ENCODE results near the gene TPRX2.
A peak's percentile ranks its signal among the peaks of the same experiment; 100 is the strongest.
"Not testable (repeated sequence)": the region's sequence is repeated elsewhere in the genome, so short reads cannot be mapped to it uniquely, and the experiment has no call there.

The TPRX2 gene

DNA sequence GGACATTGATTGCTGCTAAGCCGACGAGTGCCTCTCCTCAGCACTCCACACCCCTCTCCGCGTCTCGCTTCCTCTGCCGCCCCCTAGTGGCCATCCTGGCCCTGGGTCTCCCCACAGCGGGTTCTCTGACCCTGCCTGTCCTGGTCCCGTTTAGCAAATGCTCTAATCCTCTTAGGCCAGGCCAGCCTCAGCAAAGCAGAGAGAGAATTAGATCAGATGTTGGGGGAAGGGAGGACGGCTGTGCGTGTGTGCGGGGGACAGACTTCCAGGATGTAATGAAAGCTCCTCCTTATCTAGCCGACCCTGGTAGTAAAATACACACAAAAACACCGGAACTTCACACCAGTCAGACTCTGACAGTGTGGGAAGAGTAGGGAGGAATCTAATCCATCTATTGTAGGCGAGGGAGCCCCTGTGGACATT is 4.5 kb downstream of the TPRX2 start:
- DNase-seq, result peak; percentile 30 to 63

DNA sequence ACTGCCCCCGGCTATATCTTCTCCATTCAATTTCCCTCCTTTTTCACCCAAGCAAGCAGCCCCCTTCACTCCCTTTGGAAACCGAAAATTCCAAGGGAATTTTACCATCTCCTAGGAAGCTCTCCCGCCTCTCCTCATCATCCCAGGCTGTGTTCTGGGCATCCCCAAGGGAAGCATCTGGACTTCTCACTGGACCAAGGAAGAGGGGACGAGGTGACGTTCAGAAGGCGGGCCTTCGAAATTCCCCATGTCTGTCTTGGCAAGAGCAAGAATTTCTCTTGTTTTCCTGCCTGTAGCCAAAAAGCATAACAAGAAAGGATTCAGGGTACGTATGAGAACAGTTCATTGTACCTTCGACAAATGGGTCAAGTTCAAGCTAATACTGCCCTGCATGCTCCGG is 6.1 kb downstream of the TPRX2 start:
- DNase-seq, result no peak

DNA sequence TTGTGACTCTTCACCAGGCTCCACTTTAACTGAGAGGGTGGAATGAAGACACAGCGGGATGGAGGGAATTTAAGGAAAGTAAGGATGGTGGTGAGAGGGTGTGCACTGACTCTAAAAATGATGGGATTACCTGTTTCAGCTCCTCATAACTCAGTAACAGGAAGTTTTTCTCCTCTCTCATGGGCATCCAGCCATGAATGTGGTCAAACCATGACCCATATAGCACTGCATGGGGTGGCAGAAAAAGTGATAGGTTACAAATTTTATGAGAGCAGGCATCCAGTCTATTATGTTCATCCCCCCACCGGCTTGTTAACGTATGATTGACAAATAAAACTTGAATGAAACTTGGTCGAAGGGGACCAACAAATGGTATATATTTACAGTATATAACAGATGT is 19.9 kb downstream of the TPRX2 start:
- no peak for DNase-seq

DNA sequence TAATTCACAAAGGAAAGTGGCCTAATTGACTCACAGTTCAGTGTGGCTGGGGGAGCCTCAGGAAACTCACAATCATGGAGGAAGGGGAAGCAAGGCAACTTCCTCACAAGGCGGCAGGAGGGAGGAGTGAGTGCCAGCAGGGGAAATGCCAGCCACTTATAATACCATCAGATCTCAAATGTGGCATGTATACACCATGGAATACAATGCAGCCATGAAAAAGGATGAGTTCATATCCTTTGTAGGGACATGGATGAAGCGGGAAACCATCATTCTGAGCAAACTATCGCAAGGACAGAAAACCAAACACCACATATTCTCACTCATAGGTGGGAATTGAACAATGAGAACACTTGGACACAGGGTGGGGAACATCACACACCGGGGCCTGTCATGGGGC is 20.4 kb downstream of the TPRX2 start:
- DNase-seq, result not testable (repeated sequence)

DNA sequence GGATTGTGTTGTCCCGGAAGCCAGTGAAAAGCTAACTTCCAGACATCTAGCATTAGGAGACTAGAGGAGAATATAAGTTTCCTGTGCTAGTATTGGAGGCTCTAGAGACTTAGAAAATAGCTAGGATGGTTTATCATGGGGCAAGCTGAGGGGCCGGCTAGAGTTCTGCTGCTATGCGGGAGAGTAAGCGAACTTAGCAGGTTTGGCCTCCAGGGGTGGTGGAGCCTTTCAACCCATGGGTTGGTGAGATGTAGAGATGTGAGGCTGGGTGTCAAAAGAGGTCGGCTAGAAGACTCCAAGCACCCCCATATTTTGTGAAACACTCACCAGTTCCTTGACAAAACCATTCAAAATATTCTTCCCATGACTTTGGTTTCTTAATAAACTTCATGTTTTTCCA is 22.7 kb downstream of the TPRX2 start:
- no peak for DNase-seq

DNA sequence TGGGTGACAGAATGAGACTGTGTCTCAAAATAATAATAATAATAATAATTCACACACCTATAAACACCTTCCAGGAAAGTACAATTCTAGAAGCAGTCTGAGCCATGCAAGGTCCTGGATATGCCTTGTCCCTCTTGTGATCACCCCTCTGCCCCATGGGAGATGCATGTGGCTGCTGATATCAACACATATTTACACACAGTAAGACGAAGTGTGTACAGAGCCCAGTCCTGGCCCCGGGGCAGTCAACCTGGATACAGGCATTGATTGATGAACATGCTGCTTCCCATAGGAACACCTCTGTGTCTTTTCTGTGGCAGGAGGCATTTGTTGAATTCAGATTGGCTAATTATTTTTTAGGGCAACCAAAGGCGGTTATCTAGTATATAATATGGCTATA is 23.9 kb downstream of the TPRX2 start:
- no peak for DNase-seq

DNA sequence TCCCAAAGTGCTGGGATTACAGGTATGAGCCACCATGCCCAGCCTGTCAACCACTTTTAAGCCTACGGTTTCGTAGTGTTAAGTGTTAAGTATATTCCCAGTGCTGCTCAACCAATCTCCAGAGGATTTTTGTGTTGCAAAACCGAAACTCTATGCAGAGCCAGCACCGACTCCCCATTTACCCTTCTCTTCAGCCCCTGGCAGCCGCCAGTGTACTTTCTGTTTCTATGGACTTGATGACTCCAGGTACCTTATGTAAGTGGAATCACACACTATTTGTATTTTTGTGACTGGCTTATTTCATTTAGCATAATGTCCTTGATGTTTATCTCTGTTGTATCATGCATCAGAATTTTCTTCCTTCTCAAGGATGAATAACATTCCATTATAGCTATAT is 26.0 kb downstream of the TPRX2 start:
- DNase-seq, result no peak

DNA sequence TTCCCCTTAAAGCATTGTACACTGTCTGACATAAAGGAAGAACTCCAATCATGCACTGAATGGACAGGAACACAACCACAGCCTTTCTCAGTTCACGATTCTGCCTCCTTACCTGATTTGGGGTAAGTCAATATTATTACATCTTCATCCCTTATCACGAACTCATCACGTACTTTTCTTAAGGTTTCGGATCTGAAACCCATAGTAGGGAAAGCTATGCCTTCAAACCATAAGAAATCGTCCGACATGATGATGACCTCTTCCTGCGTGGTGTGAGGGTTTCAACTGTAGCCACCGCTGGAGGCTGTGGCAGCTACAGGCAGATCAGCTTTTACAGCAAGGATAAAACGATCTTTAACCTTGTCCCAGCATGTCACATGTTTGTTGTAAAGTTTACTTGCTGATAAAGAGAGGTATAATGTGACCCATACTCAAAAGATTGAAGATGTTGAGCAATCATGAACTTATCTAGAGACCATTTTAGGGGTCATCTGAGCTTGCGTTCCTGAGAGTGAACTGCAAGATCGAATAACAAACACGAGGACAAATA is 27.1 kb downstream of the TPRX2 start, which contains the start of gene SULT2A1:
Gene SULT2A1 (minus strand): TSS at position 306 of the 550 bp plus-strand sequence. CDS start 58 bp downstream, at position 248.
- DNase-seq, result no peak

DNA sequence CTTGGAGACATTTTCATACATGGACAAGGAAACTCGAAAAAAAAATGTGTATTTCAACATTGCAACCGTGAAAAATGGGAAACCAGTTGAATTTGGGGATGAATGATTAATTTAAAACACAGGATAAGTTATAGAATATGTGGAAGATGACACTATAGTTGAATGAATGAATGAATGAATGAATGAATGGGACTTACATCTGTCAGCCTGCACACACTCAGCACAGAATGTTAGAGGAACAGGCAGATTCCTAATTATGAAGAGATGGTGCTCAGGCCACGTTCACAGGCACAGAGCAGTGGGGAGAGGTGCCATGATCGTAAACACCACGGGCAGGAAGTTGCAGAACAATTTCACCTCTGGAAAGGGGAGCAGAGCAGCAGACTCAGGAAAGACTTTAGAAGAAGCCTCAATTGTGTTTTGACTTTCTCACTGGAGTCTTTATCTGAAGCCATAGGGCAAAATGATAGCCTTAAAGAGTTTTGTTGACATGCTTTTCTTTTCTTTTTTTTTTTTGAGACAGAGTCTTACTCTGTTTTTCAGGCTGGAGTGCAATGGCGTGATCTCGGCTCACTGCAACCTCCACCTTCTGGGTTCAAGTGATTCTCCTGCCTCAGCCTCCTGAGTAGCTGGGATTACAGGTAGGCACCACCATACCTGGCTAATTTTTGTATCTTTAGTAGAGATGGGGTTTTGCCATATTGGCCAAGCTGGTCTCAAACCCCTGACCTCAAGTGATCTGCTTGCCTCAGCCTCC is 32.0 kb downstream of the TPRX2 start:
- no peak for DNase-seq

DNA sequence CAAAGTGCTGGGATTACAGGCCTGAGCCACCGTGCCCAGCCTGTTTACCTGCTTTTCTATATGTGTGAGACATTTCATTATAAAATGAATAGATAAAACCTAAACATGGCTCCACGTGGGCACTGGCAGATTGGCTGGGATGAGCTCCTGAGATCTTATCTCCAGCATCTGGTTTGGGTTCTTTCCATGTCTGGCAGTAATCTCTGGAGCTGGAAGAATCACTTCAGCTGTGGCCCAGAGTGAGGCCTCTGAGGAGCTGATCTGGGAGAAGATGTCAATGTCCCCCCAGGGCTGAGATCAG is 32.5 kb downstream of the TPRX2 start:
- no peak for DNase-seq

DNA sequence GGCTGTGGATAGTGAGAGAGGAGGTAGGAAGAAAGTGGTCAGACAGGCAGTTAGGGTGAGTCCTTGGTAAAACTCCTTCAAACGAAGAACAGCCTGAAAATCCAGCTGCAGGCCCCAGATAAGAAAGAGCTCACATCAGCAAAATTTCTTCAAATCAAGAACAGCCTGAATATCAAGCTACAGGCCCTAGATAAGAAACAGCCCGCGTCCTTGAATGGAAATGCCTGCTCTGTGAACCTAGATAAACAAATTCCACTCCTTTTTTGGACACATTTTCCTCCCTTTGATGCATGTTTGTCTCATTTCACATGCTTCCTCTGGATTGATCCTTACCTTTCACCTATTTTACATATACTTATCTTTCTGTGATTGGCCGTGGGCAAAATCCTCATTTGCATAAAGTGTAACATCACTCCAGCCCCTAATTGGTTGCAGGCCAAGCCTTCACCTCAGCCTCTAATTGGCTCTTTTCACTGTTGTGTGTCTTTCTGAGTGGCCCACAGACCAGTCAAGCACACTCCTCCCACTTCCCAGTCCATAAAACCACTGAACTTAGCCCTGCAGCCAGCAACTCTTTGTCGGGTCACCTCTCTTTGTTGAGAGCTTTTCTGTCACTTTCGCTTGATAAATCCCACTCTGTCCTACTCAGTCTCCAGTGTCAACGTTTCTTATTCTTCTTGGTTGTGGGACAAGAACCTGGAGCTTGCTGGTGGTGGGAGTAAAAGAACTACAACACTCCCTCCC is 33.1 kb downstream of the TPRX2 start:
- DNase-seq, result no peak

DNA sequence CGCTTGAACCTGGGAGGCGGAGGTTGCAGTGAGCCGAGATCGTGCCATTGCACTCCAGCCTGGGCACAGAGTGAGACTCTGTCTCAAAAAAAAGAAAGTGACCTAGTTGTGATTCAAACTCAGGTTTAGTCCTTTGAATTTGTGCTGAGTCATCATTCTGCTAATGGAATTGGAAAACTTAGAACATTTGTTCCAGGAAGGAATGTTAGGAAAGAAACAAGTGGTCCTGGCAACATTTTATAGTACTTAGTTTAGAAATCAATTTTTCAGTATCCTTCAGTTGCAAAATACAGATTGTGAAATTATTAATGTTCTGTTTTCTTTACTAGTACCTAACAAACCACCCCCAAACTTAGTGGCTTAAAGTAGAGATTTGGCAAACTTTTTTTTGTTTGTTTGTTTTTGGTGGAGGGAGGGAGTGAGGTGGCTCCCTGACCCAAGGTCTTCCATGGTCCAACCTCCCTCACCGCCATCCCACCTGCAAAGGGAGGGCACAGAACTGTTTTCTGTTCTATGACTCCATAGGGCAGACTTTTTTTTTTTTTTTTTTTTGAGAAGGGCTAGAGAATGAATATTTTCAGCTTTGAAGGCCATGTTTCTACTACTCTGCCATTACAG is 36.2 kb downstream of the TPRX2 start:
- no peak for DNase-seq

DNA sequence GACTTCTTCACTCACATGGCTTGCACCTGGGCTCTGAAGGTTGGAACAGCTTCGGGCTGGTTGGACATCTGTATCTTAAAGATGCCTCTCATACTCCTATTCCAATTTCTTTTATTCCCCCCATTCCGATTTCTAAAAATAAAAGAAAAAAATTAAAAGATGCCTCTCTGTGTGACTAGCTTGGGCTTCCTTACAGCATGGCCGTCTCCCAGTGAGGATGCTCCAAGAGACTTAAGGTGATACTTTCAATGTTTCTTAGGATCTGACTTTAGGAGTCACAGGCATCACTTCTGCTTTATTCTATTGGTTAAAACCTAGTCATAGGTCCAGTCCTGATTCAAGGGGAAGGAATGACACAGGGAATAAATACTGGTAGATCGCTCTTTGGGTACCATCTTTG is 37.0 kb downstream of the TPRX2 start:
- no peak for DNase-seq

DNA sequence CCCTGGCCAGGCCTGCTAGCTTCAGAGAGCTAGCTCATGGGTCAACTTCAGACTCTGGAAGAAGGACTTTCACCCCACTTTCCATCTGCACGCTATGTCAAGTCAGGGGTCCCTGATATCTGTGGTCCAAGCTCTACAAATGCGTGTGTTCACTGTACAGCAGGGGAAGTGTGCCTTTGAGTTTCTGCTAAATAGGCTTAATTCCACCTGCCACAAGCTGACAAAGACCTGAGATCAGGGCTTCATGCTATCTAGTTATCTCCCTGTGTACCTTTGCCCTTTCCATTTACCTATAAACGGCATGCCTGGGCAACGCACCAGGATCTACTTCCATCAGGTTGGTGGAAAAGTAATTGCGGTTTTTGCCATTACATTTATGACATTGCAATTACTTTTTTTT is 37.7 kb downstream of the TPRX2 start:
- no peak for DNase-seq

DNA sequence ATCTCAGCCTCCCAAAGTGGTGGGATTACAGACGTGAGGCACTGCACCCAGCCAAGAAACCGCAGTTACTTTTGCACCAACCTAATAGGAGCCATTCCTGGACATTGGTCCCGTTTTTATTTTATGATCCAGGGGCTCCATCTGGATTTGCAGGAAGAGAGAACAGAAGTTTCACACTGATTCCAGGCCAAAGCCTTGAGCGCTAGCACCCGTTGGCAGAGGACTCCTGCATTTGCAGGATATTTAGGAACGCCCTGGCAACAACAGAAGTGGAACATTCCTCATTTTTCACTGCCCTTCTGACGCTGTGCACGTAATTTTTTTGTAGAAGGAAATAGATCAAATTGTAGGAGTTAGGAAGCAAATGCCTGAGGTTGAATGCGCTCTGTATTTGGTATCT is 38.8 kb downstream of the TPRX2 start:
- no peak for DNase-seq

DNA sequence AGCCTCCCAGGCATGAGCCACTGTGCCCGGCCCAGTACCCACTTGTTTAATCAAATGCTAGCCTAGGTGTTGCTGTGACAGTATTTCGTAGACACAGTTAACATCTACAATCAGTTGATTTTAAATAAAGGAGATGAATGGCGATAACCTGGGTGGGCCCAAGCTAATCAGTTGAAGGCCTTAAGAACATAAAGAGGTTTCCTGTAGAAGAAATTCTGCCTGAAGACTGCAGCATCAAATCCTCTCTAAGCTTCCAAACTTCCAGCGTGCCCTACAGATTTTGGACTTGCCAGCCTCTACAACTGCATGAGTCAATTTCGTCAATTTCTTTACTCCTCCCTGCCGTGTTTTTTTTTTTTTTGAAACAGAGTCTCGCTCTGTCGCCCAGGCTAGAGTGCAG is 40.3 kb downstream of the TPRX2 start:
- no peak for DNase-seq

DNA sequence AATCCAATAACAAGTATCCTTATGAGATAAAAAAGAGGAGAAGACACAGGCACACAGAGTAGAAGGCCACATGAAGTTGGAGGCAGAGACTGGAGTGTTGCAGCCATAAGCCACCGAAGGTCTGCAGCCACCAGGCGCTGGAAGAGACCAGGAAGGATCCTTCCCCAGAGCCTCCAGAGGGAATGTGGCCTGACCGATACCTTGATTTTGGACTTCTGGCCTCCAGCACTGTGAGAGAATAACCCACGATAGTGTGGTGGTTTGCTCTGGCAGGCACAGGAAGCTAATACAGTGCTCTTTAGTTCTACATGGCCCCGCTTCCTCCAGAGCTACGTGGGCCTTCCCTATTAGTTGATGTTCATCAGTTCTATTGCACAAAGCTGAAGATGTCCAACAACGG is 42.3 kb downstream of the TPRX2 start:
- no peak for DNase-seq

DNA sequence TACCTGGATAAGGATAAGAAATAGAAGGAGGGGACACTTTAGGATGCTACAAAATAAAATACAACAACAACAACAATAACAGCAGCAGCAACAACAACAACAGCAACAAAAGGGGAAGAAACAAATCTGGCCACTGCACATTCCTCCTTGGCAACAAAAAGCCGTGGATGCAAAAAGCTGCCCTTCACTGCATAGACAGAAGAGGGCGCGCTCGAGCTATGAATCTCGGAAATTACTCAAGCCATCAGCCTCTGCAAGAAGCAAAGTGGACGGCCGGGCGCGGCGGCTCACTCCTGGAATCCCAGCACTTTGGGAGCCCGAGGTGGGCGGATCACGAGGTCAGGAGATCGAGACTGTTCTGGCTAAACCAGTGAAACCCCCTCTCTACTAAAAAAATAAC is 50.3 kb downstream of the TPRX2 start:
- not testable (repeated sequence) for DNase-seq

DNA sequence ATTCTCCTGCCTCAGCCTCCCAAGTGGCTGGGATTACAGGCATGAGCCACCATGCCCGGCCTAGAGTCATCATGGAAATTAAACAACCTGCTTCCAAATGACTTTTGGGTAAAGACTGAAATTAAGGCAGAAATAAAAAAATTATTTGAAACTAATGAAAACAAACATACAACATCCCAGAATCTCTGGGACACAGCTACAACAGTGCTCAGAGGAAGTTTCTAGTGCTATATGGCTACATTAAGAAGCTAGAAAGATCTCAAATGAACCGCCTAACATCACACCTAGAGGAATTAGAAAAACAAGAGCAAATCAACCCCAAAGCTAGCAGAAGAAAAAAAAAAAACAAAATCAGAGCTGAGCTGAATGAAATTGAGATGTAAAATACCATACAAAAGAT is 51.2 kb downstream of the TPRX2 start:
- DNase-seq, result not testable (repeated sequence)
